Retinal pigment epithelial cell (primary cell): ENCODE measurements around the gene PRR5L.

Experiments used
- DNase-seq: peaks from one replicate; pipeline ENCODE4 v3.0.0-alpha.2; 2010; ENCODE audit warnings: low read depth
- H3K4me3 ChIP-seq: 2 replicates; pipeline ENCODE4 v1.5.1; 2011; ENCODE audit warnings: mild to moderate bottlenecking, low read length, control low read depth, moderate library complexity
- CTCF ChIP-seq: conservative IDR thresholded peaks from 2 replicates; pipeline ENCODE4 v1.5.1; 2011; ENCODE audit warnings: low read depth, low read length, control low read depth, inconsistent platforms

The PRR5L gene

GRCh38 chr11:36408498-36409136 lies 112.5 kb downstream of the PRR5L start:
- DNase-seq, result no peak
- no peak overlapping the region for H3K4me3 ChIP-seq

GRCh38 chr11:36409152-36409816 lies 113.2 kb downstream of the PRR5L start:
- no peak overlapping the region for H3K4me3 ChIP-seq
- no peak for DNase-seq
- TF ChIP-seq CTCF, result no peak

More at GRCh38 chr11:36408498-36409136, 112.5 kb downstream of the PRR5L start:
- TF ChIP-seq CTCF, result no peak

- no peak for DNase-seq
- TF ChIP-seq CTCF, result no peak
- no peak overlapping the region for H3K4me3 ChIP-seq
These were observed 115.1 kb downstream of the PRR5L start for GRCh38 chr11:36411202-36411640.

GRCh38 chr11:36412781-36413383 lies 116.8 kb downstream of the PRR5L start:
- TF ChIP-seq CTCF, result no peak
- no peak overlapping the region for H3K4me3 ChIP-seq
- no peak for DNase-seq

- no peak for TF ChIP-seq CTCF
- no peak for DNase-seq
- H3K4me3 ChIP-seq, result no peak overlapping the region
These were observed 121.1 kb downstream of the PRR5L start for GRCh38 chr11:36417154-36417553.

- TF ChIP-seq CTCF, result no peak
- no peak for DNase-seq
- no peak overlapping the region for H3K4me3 ChIP-seq
These were observed 123.8 kb downstream of the PRR5L start for GRCh38 chr11:36419791-36420424.
